DMS53 treated with DMSO at 0.1 percent for 48 hours (cell line): ENCODE data around the gene N4BP2.

Source experiments
- DNase-seq: peaks from one replicate; lab custom pipeline; 2025; ENCODE audit not compliant: unreplicated experiment; lab: John Stamatoyannopoulos, UW

The N4BP2 gene

DNA sequence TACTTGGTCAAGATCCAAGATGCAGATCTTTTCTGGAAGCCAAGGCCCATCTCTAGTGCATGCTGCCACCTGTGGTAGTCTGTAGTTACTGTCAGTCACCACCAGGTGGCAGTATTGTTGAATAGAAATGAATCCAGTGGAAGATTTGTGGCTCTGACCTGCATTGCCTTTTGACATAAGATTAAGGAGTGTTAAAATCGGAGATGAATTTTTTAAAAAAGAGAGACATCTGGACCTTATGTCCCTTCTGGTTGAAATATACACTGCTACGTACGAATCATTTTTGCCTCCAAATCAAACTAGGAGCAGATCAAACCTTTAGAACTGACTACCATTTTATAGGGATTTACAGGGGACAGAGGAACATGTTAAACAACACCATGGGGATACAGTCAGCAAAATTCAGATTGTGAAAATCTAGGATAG lies 93.3 kb downstream of the N4BP2 start:
- peak; percentile 88 for DNase-seq

DNA sequence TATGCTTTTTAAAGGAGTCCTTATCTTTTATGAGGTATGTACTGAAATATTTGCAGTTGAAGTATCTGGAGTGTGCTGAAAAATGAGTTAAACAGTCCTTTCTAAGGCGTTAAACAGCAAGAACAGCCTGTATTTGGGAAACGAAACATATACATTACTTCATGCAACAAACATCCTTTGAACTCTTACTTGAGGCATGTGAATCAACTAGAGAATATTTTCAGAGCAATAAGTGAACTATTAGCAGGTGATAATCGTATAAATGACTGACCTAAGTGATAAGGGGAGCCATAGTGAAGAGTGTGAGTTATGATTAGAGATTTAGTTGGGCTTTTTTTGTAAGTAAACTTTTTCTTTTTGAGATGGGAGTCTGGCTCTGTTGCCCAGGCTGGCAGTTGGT lies 94.3 kb downstream of the N4BP2 start:
- DNase-seq: no peak

DNA sequence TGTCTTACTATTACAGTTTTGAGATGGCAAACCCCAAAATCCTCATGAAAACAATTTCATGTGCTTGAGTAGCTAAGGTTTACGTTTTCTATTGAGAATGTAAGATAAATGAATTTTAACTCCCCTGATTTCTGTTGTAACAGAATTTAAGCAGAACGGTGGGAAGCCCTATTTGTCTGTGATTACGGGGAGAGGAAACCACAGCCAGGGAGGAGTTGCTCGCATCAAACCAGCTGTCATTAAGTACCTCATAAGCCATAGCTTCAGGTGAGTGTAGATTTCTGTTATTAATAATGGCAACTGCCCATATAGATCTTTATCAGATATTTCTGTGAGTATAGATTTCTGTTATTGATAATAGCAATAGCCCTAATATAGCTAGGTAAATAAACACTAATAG lies 96.0 kb downstream of the N4BP2 start:
- DNase-seq: no peak

DNA sequence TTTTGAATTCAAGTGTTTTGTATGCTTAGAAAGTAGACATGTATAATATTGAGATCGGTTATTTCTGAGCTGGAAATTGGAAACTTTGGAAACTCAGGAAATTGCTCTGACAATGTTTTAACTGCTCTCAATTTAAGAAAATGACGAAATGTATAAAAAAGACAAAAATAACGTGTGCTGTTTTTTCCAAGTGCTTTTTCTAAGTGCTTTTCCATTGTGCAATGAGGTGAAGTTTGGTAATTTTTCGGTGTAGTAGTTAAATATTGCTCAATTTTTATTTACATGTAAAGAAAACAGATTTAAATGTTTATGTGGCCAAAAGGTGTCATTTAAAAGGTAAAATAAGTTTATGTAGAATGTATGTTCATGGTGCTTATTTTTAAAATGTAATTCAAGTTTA lies 100.8 kb downstream of the N4BP2 start:
- no peak for DNase-seq

DNA sequence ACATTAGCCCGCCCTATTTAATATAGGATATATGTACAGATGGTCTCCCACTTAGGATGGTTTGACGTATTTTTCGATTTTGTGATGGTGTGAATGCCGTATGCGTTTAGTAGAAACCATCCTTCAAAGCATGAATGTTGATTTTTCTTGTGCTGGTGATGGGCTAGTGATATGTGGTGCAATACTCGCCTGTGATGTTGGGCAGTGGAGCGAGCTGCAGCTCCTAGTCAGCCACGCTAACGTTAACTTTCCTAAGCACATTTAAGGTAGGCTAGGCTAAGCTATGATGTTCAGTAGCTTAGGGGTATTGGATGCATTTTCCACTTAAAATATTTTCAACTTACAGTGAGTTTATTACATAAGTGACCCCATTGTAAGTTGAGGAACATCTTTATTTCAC lies 103.6 kb downstream of the N4BP2 start:
- DNase-seq: no peak

DNA sequence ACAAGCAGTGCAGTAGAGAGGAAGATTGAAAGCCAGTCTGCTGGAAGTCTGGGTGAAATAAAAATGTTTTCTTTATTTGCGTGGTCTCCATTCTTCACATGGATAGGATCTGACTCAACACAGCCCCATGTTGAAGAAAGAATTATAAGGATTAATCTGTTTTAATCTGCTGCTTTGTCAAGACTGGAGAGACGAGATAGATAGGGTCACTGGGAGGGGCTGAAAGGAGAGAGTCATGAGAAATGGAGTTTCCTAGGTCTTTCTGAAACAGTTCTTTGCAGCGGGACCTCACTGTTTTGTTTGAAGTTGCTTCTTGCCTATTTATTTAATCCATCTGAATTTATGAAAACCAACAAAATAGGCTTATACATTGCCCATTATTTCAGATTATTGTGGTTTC lies 107.8 kb downstream of the N4BP2 start:
- DNase-seq: no peak

DNA sequence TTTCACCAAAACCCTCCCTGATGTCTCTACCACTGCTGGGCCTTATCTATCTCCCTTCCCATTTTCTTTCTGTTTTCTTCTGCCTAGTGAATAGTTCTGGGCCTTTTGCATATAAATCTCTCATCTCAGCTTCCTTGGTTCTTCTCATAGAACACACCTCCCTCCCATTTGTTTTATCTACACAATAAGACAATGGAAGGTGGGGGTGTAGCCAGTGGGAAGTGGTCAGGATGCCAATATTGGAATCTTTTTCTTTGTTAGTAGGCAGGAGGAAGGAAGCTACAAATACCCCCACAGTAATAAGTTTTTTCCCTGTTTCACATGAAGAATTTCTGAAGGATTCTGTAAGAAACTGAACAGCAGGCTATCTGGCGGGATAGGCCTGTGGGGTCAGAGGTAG lies 109.3 kb downstream of the N4BP2 start:
- no peak for DNase-seq

DNA sequence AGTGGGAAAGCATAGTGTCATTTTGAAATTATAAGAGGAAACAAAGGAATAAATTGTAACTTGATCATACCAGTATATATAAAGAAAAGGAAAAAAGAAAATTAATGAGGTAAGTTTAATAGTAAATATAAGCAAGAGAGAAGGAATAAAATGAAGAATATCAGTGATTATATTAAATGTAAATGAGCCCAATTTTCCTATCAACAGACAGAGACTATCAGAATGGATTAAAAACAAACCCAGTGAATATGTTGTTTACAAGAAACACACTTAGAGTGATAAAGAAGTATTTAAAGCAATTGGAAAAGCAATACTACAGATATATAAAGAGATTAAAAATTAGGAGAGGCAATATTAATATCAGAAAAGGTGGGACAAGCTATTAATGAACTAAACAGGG lies 111.4 kb downstream of the N4BP2 start:
- DNase-seq: no peak

DNA sequence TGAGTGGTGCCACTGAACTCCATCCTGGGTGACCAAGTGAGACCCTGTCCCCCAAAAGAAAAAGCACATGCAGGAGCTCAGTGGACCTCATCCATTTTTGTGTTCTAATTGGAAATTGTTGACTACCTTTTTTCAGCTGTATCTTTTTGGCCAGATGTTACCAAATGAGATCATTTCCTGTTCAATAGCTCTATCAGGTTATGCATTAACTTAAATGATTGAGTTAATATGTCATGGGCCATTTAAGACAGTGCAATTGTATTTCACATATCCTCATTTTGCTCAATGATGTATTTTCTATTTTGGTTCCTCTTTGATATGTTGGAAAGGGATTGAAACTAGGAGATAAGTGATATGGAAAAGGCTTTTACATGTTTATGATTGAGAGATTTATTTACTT lies 113.9 kb downstream of the N4BP2 start:
- peak; percentile 48 for DNase-seq

DNA sequence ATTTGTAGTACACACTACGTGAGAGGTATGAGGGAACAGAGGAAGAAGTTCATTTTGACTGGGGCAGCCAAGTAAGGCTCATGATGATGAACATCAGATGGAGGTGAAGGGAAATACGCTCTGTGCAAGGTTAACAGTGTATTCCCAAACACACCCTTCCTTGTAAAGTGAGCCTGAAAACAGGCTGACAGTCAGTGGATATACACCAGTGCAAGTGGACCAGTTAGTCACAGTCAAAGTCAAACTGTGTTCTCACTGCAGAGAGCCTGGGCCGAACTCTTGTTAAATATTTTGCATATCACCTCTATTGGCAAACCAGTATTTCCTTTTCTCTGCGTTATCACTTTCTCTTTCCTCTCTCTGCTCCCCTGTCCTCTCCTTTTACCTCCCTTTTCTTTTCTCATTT lies 116.8 kb downstream of the N4BP2 start:
- DNase-seq: no peak

DNA sequence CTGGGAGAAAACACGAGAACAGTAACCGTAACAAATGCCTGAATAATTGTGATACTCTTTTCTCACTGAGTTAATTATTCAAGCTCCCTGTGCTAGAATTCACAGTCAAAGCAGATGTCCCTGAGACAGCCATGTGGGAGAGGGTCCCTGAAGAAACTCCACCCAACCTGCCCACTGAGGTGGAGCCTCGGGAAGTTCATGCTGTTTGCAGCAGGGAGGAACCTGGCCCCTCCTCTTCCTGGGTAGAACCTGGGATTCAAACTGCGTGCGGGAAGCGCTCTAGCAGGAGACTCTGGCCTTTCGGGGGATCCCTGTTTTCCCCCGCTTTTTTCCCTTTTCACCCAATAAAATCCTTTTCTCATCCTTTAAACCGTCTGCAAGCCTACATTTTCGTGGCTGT lies 120.0 kb downstream of the N4BP2 start:
- DNase-seq: no peak

DNA sequence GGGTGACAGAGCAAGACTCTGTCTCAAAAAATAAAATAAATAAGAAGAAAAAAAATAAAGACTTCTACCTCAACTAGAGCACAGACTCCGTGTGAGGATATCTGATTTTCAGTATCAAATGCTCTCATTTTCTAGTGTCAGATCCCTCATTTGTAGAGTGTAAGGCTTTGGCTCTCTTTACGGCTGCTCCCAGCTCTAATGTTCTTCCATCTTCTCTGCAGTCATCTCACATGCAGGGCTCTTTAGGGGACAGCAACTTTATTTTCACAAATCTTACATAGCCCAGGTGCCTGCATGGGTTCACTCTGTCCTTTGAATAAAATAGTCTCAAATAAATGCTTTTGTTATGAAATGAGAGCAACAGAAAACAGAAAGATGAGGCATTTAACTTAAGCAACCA lies 120.9 kb downstream of the N4BP2 start:
- DNase-seq: no peak

DNA sequence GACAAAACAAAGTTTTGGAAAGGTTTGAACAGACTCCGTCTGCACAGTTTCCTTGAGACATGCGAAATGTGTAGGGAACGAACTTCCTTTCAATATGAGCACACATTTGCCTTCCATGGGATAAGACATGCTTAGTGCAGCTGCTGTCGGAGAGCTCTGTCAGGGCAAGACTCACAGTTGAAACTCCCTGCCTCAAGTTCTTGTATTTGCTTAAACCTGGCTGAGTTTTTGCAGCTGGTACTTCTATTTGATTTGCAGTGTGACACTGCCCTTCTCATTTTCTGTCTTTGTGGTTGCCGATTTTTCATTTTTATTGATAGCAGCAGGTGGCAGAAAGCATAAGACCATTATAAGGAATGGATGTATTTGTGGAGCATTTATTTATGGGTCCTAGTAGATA lies 122.0 kb downstream of the N4BP2 start:
- DNase-seq: peak; percentile 34

DNA sequence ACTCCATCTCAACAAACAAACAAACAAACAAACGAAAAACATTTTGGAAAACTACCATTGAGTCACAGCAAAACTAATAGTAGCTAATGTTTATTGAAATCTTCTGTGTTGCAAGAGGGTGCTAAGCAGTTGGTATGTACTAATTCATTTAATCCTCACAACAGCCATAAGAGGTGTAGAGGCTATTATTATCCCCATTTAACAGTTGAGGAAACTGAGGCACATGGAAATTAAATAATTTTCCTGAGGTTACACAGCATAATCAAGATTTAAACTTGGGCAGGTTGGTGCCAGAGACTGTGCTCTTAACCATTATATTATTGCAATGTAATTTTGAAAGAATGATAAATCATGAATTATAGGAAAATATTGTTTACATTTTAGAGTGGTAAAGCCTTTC lies 122.7 kb downstream of the N4BP2 start:
- DNase-seq: no peak

DNA sequence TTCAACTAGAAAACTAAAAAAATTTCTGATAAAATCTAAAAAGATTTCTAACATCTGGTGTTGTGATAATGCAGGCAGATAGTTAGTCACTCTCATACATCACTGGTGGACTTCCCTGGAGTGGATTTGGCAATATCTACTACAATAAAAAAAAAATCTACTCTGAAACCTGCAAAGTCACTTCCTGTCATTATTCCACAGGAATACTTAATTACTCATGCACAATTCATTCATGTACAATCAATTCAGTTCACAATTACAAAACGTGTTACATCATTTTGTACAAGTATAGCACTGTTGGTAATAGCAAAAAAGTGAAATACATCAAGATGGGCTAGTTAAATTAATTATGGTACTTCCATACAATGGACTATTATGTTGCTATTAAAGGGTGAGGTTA lies 123.7 kb downstream of the N4BP2 start:
- peak; percentile 9 for DNase-seq

DNA sequence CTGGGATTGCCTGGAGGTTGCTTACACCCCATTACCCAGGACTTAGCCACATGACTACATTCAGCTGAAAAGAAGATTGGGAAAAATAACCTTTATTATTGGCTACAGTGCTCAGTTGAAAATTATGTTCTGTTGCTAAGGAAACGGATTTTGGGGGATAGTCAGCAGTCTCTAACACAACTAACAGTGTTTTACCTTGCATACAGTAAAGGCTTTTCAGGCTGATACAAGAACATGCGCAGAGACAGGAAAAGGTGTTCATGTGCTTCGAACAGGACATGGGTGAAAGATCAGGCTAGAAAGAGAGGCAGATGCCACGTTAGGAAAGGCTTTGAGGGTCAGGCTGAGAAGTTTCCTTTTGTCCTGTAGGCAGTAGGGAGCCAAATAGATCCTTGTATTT lies 125.4 kb downstream of the N4BP2 start:
- DNase-seq: no peak

DNA sequence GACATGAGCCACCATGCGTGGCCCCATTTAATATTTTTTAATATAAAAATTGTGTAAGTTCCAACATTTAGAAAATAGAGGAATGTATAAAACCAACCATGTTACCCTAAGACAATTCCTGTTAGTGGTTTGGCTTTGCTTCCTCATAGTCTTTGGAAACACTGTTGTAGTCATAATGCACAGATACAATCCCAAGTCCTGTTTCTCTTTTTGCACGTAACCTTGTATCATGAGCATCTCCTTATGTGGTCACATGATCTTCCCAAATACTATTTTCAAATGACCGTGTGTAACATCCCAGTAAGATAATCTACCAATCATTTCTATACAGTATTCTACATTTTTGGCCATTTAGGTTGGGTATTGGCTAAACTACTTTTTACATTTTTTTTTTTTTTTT lies 126.3 kb downstream of the N4BP2 start:
- no peak for DNase-seq

DNA sequence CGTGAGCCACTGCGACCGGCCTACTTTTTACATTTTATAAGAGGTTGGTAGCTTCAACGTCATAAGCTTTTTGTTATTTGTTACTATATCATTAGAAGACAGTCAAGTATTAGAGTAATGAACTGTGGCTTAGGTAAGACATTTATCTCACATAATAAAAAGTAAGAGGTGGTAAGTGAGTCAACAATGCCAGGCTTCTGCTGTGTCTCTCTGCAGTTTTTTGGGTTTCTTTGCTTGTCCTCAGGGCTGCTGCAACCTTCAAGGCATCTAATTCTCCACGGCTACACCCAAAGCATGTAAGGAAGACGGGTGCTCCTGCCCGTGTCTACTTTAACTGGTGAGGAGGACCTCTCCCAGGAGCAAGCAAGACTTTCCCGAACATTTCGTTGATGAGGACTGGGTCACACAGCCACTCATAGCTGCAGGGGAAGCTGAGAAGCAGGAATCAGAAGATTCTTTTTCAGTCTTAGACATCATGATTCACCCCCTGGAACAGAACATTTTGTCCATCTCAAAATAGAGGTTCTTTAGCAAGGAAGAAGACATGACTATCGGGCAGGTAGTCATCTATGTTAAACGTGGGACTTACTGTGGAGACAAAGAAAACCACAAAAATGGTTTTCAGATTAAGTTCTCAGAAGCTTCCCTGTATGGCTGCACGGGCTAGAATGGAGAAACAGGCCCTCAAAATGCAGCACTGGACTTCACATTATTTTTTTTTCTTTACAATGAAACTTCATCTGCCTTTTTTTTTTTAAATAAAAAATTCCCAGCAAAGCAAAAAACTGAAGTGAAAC lies 127.2 kb downstream of the N4BP2 start:
- no peak for DNase-seq

DNA sequence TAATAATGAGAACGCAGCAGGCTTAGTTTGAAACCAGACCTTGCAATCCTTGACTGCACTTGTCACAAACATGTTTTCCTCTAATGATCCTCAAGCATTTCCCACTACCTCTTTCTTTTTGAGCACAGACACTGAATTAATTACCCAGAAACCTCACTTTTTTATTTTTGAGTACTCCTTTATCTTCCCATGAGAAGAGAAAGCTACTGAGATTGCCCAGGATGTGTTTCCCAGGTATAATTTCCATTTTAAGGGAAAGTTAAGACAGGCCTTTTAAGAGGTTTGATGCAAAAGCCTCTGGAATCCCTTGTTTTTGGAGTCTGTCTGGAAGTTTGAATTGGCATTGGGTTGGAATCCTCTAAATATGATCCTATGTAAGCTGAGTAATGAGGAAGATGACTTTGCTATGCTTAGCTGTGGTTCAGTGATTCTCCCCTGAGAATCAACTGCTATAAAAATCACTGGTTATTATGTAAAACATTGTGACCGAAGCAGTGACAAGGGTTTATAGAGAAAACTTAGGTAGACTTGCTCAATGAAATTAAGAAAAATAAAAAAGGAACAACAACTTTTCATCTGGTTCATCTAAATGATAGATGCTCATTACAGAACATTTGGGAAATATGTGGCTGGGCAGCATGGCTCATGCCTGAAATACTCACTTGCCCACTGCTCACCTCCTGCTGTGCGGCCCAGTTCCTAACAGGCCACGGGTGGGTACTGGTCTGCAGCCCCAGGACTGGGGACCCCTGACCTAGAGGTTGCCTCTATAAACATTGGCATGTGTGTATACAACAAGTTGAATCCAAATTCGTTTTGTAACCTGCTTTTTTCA lies 129.4 kb downstream of the N4BP2 start:
- no peak for DNase-seq

DNA sequence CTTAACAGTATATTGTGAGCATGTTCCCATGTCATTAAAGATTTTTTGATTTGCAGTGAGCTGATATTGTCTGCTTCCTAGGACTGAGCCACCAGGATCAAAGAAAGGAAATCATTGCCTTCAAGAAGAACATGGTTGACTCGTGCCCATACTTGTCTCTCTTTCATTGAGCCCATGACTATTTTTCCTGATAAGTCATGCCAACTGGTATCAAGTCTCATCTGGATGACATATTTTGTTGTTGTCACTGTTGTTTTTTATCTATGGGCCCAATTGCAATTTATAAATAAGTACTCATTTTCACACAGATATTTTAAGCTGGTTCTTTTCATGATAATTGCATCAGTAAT lies 130.0 kb downstream of the N4BP2 start:
- no peak for DNase-seq

DNA sequence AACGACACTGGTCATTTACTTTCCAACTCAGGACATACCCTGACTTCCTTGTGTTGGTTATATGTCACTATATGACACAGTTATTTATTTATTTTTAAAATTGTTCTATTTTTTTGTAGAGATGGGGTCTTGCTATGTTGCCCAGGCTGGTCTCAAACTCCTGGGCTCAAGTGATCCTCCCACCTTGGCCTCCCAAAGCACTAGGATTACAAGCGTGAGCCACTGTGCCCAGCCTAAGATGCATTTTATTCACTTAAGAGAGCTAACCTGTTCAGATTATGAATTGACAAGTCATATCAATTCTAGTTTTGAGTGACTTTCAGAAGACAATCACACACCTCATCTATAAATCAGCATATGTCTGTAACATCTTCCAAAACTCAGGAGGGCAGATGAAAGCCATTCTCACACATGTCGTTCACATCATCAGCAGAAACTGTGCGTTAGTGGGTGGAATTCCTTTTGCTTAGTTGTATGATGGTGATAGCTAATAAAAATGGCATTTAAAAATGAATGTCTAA lies 130.8 kb downstream of the N4BP2 start:
- no peak for DNase-seq

DNA sequence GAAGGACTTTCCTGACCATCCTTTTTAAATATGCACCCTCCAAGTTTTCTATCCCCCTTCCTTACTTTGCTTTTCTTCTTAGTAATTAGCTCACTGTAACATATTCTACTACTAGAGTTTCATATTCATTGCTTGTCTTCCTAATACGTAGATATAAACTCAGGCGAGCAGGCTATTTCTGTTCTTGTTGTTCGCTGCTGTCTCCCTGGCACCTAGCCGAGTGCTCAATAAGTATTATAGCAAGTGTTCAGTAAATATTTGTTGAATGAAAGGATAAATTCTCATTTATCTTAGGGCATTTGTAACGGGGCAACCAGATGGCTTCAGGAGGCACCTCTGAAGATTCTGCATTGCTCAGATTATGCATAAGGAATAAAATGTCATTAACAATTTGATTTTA lies 133.4 kb downstream of the N4BP2 start:
- peak; percentile 97 for DNase-seq
